T-helper 2 cell (primary cell): Measurements from ENCODE around the gene SCRT2.
"Not testable (repeated sequence)": the region's sequence is repeated elsewhere in the genome, so short reads cannot be mapped to it uniquely, and the experiment has no call there.

Experiments used
- DNase-seq, 5 experiments: peaks; one replicate each; pipeline versions ENCODE4 v3.0.0 to v3.0.0-alpha.2; 2012 to 2022
- total RNA-seq, 2 donors: gene quantifications; one replicate each; lab custom pipeline; 2026; lab: John Stamatoyannopoulos, UW

SCRT2 gene
- total RNA-seq, result 0 reads per million in 2 donors

DNA sequence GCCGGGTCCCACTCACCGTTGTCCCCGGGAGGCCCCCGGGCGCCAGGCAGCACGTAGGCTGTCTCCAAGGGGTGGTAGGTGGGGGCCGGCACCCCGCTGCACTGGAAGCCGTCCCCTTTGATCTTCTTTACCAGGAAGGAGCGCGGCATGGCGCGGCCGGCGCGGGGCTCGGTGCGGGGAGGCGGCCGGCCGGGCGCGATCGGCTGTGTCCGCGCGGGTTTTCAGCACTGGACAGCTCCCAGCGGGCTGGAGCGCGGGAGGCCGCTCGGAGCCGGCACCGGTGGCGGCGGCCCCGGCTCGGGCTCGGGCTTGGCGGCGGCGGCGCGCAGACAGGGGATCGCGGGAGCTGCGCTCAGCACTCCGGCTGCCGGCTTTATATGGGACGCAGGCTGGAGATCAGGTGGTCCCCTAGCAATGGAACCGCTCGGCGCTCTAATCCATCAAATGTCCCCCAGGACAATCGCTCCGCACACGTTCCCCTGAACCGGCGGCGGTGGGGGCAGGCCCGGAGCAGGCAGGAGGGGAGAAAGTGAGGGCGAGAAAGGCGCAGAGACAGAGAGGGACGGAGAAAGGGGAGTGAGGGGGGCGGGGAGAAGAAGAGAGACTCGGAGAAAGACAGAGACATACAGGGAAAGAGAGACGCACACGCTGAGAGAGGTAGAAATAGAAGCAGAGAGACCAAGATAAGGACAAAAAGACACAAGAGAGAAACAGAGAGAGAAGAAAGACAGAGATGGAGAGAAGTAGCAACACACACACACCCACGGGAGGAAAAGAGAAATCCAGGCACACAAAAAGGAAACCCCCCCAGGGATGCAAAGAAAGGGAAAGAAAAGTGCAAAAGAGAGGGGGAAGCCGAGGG lies at the start of gene SCRT2:
Gene SCRT2, minus strand, starts transcription at position 350 of the 862 bp plus-strand sequence. Its CDS starts 201 bp downstream, at position 149.
- peak; percentile 26 to 56 (median 47) for DNase-seq

DNA sequence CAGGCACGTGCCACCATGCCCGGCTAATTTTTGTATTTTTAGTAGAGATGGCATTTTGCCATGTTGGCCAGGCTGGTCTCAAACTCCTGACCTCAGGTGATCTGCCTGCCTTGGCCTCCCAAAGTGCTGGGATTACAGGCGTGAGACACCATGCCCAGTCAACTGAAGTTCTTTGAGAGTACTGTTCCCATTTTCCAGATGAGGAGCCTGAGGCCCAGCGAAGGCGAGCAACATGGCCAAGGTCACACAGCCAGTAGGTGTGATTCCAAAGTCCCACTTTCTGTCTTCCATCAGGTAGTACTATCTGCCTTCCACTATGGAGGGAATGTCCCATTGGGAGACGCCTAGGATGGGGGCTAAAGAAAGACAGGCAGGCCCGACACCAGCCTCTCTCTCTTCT lies 49.2 kb upstream of the SCRT2 start:
- DNase-seq, result not testable (repeated sequence)

DNA sequence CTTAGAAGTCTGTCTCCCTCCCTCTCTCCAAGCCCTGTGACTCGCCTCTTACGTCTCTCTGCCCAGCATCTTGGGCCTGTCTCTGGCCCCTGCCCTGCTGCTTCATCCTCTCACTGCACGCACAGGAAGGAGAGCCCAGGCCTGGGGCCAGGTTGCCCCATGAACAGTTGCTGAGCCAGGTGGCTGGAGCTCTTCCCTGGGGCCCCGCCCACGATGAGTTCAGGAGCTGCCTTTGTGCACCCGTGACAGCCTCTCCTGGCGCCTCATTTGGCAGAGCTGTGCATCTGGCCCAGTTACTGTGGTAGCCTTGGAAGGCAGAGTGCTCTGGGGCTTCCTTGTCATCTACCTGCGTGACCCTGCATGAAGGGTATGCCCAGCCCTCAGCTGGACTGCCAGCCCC lies 48.2 kb upstream of the SCRT2 start:
- DNase-seq, result no peak

DNA sequence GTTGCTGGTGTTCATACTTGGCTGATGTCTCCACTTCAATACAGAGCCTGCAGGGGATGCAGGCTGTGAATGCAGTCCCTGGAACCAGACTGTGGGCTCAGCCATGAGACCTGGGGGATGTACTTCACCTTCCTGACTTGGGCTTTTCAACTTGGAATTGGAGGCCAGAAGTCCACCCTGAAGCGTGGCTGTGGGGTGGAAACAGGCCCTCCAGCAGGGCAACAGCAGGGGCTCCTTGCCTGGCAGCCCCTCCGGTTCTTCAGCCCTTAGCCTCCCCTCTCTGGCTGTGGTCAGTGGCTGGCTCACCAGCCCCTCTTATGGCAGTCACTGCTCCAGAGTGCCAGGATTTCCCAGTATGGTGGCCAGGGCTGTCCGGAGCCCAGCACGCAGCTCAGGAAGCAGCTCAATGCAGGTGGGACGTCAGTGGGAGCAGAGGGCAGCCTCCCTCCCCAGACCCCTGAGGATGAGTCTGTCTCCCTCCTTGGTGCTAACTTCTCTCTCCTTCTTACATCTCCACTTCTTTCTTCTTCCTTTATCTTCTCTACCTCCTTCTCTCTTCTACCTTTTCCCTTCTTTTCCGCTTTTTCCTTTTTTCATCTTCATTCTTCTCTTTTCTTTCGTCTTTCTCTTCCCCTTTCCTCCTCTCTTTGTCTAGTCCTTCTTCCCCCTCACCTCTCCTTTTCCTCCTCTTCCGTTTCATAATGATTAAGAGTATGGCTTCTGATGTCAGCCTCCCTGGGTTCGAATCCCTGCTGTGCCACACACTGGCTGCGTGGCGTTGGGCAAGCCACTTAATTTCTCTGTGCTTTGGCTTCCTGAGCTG lies 47.4 kb upstream of the SCRT2 start:
- no peak for DNase-seq

DNA sequence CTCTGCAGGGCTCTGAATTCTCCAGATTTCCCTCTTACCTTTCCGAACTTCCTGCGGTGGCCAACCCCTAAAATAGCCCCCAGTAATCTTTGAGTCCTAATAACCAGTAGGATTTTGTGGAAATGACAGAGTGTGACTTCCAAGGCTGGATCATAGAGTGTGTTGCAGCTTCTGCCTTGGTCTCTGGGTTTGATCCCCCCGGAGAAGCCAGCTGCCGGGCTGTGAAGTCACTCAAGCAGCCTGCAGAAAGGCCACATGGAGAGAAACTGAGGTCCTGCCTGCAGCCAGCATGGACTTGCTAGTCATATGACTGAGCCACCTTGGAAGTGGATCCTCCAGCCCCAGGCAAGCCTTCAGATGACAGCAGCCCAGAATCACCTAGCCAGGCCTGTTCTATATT lies 46.3 kb upstream of the SCRT2 start:
- no peak for DNase-seq

DNA sequence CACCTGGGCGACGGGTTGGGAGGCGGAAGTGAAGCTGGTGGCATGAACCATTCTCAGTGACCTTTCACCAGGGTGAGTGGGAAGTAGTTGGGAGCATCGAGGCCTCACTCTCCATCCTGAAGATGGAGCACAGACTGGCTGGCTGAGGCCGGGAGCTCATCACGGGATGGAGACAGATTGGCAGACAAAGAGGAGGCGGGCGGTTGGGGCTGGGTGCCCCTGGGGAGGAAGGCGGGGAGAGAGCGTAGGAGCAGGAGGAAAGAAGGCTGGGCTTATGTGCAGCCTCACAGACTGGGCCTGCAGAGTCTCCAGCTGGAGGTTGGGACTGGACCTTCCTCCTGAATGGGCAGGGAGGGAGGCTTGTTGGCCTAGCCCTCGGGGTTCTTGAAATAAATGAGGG lies 44.2 kb upstream of the SCRT2 start:
- DNase-seq, result no peak

DNA sequence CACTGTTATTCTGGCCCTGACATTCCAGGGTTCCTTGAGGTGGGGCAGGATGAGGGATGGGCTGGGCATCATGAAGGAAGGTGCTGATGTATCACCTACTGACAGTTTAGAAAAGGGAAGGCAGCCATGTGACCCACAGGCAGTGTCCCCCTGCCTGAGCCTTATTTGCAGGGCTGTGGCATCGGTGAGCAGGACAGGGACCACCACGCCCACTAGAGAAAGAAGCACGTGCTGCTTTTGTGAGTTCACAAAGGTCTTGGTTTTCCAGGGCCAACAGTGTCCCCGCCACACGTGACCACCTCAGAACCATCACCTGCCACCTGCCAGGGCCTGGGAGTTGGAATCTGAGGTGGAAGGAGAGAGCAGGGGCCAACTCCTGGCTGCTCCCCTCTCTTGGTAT lies 43.5 kb upstream of the SCRT2 start:
- no peak for DNase-seq

DNA sequence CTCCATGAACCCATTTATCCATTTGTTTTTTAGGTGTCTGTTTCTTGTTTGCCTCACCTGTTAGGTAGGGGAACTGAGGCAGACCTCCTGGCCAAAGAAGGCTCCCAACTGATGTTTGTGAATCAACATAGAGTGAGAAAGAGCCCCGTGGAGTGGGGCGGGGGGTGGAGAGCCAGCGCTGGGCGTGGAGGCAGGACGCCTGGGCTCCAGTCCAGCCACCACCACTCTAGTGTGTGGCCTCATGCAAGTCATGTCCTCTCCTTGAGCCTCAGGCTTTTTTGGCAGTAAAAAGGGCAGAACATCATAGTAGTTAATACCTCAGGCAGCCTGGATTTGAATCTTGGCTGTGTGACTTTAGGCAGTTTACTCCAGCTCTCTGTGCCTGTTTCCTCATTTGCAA lies 42.2 kb upstream of the SCRT2 start:
- no peak for DNase-seq

DNA sequence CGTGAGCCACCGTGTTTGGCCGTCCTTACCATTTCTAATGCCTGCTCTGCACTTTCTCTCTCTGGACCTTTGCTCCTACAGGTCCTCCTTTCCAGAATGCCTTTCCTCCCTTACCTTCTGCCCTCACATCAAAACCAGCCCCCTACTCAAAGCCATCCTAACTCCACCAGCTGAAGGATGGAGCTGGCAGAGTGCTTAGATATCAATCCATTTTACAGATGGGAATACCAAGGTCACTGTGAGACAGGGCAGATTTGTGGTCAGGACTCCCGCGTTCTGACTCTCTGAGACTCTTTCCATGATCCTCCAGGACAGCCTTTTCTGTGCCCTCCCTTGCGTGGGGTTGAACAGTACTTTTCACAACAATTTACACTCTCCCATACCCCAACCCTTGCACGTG lies 41.7 kb upstream of the SCRT2 start:
- no peak for DNase-seq

DNA sequence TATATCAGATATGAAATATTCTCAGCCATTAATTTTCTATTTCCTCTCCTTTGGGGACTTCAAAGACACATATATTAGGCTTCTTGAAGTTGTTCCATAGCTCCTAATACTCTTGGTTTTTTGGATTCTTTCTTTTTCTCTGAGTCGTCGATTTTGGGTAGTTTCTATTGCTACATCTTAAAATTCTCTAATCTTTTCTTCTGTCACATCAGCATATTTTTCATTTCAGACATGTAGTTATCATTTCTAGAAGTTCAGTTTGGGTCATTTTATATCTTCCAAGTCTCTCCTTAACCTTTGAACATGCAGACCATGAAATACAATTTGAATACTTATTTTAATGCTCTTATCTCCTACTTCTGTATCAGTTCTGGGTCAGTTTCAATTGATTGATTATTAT lies 38.9 kb upstream of the SCRT2 start:
- no peak for DNase-seq

DNA sequence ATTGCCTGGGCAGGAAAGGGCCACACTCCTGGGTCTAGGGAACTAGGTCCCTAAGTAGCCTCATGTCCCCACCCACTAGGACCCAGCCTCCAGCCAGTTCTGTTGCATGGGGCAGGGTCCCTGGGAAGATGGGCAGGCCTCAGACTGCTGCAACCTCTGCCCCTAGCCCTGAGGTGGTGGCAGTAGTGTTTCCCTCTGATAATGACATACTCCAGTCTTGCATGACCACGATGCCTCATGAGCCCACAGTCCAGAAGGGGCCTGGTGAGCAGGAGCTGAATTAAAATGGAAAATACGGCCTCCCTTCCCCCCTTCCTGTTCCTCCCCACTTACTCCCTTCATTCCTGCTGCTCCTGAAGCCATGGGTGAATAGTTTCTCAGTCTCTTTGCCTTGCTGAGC lies 36.0 kb upstream of the SCRT2 start:
- DNase-seq, result no peak

DNA sequence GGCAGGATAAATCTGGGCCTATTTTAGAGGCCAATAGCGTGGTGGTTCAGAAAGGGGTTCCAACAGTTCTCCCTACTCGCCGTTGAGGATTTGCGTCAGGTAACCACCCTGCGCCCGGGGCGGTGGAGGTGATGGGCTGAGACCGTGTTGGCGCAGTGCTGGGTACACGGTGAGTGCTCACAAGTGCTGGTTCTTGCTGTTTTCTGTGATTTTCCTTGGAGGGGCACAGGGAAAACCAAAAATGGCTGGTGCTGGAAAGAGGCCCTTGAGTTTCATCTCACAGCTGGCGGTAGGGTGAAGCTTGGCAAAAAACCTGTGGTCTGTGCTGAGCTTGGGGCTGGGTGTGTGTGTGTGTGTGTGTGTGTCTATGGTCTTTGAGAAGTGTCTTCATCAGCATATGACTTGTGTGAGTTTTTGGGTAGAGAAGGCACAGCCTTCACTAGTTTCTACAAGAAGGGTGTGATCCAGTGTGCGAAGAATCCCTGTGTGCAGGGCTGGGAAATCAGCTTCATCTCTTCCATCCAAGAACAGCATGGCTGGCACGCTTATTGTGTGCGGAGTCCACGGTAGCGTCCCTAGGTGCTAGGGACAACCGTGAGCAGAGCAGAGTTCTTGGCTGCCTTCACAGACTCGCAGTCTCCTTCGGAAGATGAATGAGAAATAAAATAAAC lies 35.3 kb upstream of the SCRT2 start:
- DNase-seq, result no peak

DNA sequence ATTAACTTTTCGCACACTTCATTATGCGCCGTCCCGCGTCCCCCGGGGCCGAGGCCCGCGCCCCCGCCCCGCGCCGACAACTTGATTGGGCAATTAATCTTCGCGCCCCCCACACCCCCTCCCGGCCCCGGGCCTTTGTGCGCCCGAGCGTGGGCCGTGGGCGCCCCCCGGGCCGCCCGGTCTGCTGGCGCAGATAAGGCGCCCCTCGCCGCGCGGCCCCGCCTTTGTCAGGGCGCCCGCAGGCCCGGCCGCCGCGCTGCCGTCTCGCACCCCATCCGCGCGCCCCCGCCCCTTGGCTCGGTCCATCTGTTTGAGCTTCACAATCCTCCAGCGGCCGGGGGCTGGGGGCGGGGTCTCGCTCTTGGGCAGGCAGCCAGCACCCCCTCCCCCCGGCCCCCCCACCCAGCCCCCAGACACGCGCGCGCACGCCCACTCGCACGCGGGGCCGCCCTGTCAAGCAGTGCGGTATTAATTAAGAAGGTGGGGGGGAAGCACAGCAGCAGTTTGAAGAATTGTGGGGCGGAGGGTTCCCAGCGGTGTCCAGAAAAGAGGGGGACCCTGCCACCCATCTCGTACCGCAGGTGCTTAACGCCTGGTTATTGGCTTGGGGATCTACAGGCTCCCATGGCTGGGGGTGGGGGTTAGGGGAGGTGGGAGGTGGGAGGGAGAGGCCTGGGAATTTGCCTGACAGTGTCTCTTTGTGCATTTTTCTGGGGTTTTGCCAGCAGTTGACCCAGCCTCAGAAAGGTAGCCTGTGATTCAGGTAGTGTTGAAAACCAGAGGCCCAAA lies 34.6 kb upstream of the SCRT2 start:
- no peak for DNase-seq

DNA sequence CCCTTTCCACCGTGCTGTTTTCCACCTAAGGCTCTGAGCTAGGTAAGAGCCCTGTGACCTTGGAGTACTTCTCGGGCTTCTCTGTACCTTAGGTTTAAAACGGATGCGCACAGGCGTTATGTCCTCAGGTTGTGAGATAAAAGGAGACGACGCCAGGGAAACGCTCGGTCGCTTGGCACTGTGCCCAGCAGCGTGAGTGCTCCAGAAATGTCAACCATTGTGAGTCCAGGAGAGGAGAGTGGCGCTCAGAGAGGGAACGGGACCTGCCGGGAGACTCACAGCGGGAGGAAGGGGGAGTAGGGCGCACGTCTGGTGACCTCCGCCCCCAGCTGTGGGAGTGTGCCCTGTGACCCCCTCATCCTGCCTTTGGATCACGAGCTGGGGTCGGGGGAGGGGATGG lies 33.8 kb upstream of the SCRT2 start:
- no peak for DNase-seq

DNA sequence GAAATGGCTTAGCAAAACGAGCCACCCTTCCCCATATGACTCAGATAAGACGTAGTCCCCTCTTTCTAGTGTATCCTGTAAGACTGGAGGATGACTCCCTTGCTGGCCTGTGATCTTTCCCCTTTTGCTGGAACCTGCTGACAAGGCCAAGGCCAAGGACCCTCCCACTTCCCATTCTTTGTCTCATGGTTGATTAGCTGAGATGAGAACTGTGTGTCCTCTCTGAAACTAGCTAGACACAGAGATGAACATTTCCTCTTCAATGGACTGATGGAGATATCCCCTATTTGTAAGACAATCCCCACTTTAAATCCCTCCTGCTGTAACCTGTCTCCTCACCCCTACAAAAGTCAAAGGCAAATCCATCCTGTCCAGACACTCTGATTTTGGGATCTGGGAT lies 33.4 kb upstream of the SCRT2 start:
- DNase-seq, result no peak

DNA sequence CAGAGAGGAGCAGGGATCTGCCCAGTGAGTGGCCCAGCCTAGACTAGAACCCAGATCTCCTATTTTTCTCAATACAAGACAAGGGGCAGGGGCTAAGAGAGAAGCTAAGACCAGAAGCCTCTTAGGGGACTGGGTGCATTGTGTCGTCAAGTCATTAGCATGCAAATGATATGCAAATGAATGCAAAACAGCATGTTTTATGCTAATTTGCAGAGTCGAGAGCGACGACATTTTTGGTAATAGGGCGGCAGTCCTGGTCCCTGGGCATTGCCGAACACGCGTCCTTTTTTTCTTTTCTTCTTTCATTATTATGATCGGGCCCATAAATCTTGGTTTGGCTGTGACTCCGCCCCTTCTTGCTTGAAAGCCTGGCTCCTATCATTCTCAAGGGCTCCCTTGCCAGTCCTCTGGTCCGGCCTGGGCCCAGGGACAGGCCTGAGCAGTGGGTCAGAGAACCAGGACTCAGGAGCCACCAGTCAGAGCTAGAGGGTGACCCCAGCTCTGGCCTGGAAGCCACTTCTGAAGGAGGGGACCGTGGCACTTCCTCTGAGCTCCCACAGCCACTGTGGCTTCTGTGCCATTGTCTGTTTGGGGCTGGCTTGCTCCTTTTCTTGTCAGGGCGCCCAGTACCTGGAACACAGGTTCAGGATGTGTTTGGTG lies 32.0 kb upstream of the SCRT2 start:
- DNase-seq, result no peak

DNA sequence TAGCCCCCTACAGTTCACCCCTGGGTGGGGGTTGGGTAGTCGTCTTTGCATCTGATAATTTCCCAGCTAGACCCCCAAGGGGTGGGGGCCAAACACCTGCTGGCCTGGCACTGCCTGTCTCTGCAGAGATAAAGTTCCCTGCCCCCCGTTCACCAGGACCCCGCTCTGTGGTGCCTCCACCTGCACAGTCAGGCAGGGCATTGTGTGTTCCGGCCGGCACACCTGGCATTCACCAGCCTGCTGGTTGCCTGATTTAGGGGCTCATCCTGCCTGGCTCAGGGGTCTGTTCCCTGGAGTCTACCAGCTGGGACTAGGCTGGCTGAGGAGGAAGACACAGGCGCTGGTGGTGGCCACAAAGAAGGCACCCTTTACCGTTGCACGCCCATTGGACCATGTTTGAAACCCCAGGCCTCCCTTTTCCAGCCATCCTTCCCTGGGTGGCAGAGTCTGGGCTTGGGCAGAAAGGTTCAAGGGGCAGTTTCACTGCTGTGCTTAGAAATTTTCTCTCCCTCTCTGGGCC lies 30.8 kb upstream of the SCRT2 start:
- DNase-seq, result no peak

DNA sequence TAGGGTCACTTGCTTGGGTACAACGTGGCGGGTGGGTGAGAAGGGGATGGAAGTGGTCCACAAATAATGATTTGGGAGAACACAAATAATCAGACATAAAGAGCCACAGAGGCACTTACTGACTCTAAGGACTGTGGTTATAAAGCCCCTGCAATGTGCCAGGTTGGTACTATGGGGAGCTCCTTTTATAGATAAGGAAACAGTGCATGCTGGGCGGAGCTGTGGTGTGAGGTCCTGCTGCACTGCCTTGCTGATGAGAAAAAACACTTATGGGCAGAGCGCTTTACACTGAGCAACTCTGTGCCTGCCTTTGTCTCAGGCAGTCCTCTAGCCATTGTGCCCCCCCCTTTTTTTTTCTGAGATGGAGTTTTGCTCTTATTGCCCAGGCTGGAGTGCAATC lies 29.1 kb upstream of the SCRT2 start:
- DNase-seq, result no peak

DNA sequence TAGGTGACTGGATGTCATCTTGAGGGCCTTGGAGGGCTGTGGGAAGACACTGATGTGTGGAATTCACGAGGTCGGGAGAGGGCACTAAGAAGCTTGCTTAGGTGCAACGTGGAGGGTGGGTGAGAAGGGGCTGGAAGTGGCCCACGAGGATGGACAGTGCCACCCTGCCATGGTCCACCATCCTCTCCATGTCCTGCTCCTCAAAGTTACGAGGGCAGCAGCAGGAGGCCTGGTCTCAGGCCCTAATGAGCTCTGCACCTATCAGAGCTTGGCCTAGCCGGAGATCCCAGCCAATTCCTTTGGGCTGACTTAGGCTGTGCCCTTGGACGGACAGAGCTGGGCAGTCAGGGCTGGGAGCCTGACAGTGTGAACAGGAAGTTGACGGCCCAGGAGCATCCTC lies 27.8 kb upstream of the SCRT2 start:
- no peak for DNase-seq

DNA sequence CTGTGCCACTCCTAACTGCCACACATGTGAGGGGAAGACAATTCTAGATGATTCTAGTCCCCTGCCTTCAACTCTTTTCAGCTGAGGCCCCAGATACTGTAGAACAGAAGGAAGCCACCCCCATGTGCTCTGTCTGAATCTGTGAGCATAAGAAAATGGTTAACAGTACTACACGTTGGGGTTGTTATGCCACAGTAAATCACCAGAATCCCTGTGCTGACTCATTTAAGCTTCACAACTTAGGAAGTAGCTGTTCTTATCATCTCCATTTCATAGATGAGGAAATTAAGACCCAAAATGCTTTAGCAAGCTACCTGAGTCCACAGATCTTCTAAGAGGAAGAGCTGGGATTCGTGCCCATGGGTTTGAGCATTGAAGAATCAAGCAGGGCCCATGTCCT lies 27.4 kb upstream of the SCRT2 start:
- DNase-seq, result no peak

DNA sequence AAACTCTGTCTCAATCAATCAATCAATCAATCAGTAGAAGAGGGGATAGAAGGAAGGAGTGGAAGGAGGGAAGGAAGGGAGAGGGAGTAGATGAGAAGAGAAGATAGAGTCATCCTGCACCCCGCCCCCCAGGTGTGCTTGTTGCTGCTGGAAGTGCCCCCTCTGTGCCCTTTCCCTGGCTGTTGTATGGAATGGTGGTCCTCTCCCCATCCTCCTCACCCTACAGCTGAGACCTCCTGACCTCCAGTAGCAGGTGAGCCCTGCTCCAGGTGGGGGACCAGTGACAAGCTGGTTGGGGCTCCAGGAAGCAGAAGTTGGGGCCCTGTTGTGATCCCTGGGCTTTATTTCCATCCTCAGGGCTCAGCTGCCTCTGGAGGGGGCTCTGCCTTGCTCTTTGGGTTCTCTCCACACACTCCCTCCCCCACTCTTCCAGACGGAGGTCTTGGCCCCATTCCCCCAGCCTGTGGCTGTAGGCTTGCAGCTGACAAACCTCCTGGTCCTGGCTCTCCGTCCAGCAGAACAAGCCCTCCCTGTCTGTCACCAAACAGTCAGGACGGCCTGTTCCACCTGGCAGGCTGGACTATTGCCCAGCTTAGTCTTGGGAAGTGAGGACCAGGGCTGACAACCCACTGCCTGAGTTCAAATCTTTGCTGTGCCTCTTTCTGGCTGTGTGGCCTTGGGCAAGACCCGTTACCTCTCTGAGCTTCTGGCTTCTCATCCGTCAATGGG lies 26.0 kb upstream of the SCRT2 start:
- no peak for DNase-seq
